HCT116 (cell line): ENCODE data around the gene DCST2. TPM values are rescaled to one million over a fixed set of nuclear protein-coding genes. Genes with fewer than 3 reads are reported as not detected.

ENCODE experiments used
- ATAC-seq: fragments of 200-7000 bp; cut with Tn5 transposase; 2 replicates; pipeline ENCODE4 v1.9.1; 2020; ENCODE audit warnings: mild to moderate bottlenecking, moderate library complexity
- BruUV-seq: library from RNA; stranded (reverse); fragments of 400-500 nt; replicated peaks from 2 replicates; lab custom pipeline; 2021; lab: Mats Ljungman, UMichigan
- CTCF ChIA-PET: fragments of 300-600 bp; sonication (Branson Sonifier 250); formaldehyde crosslinking; loops from one replicate; lab custom pipeline; 2021; ENCODE audit warnings: antibody characterized with exemption; lab: Charles Lee
- POLR2A ChIA-PET: fragments of 300-600, 350-600 bp; sonication (Branson Sonifier 250); formaldehyde crosslinking; loops from one replicate; lab custom pipeline; 2021; ENCODE audit warnings: antibody characterized with exemption; lab: Charles Lee
- RAD21 ChIA-PET, 2 experiments: fragments of 300-600 bp; sonication (Branson Sonifier 250); formaldehyde crosslinking; loops; one replicate each; lab custom pipeline; 2023; ENCODE audit warnings: low total read pairs in 2 of 2; ENCODE audit not compliant: uncharacterized antibody in 2 of 2, unreplicated experiment in 2 of 2, low non-redundant PET in 1 of 2; lab: Charles Lee
- DNase-seq: peaks from one replicate; pipeline ENCODE4 v3.0.0-alpha.2; 2010; ENCODE audit warnings: low read depth, low spot score
- H2AFZ ChIP-seq: fragments of 200-600 bp; shearing (Covaris generic), sonication (generic); 2 replicates; pipeline ENCODE4 v1.6.1; 2017; ENCODE audit warnings: low read depth, mixed run types, mixed read lengths, antibody characterized with exemption, low read length; ENCODE audit not compliant: poor library complexity, severe bottlenecking
- H3K27ac ChIP-seq: 2 replicates; pipeline ENCODE4 v1.5.1; 2012; ENCODE audit warnings: low read depth, low read length
- H3K27me3 ChIP-seq: fragments of 200-600 bp; sonication (generic); 2 replicates; pipeline ENCODE4 v1.6.1; 2016; ENCODE audit warnings: mixed run types, low read length, mixed read lengths; ENCODE audit not compliant: insufficient read depth
- H3K36me3 ChIP-seq, 2 experiments: fragments of 200-500 bp in 1 of 2; fragments of 200-600 bp in 1 of 2; sonication (Bioruptor generic) in 1 of 2; sonication (generic) in 1 of 2; 2 replicates each; pipeline versions ENCODE4 v1.5.1 to v1.6.1; 2014 to 2016; ENCODE audit warnings: low read length in 2 of 2, inconsistent platforms in 1 of 2, mixed read lengths in 1 of 2, mixed run types in 1 of 2; ENCODE audit not compliant: insufficient read depth in 2 of 2, control insufficient read depth in 1 of 2
- H3K4me1 ChIP-seq, 2 experiments: fragments of 200-600 bp in 1 of 2; sonication (generic) in 1 of 2; 2 replicates each; pipeline versions ENCODE4 v1.5.1 to v1.6.1; 2012 to 2017; ENCODE audit warnings: low read length in 2 of 2, inconsistent platforms in 1 of 2, mild to moderate bottlenecking in 1 of 2, mixed read lengths in 1 of 2, mixed run types in 1 of 2, moderate library complexity in 1 of 2; ENCODE audit not compliant: insufficient read depth in 2 of 2, control insufficient read depth in 1 of 2
- H3K4me2 ChIP-seq: fragments of 200-600 bp; sonication (generic); 2 replicates; pipeline ENCODE4 v1.6.1; 2017; ENCODE audit warnings: mixed run types, low read length, mixed read lengths
- H3K4me3 ChIP-seq, 2 experiments: fragments of 200-600 bp in 1 of 2; sonication (generic) in 1 of 2; replicated peaks in 1 of 2; 2 replicates each; pipeline ENCODE4 v1.5.1; 2011 to 2016; ENCODE audit warnings: low read length in 2 of 2, control low read depth in 1 of 2, low read depth in 1 of 2, mild to moderate bottlenecking in 1 of 2, mixed read lengths in 1 of 2, mixed run types in 1 of 2
- H3K79me2 ChIP-seq: fragments of 200-600 bp; sonication (generic); 2 replicates; pipeline ENCODE4 v1.6.1; 2017; ENCODE audit warnings: mild to moderate bottlenecking, mixed run types, low read length, moderate library complexity, mixed read lengths; ENCODE audit not compliant: insufficient read depth
- H3K9ac ChIP-seq: fragments of 200-600 bp; sonication (generic); 2 replicates; pipeline ENCODE4 v1.6.1; 2016; ENCODE audit warnings: low read length, mixed read lengths
- H3K9me2 ChIP-seq: fragments of 200-600 bp; sonication (generic), shearing (Covaris generic); 2 replicates; pipeline ENCODE4 v1.6.1; 2017; ENCODE audit warnings: mixed run types, mild to moderate bottlenecking, moderate library complexity; ENCODE audit not compliant: insufficient read depth
- H3K9me3 ChIP-seq, 2 experiments: fragments of 200-500 bp in 1 of 2; fragments of 200-600 bp in 1 of 2; sonication (Bioruptor generic) in 1 of 2; sonication (generic) in 1 of 2; 2 replicates each; pipeline ENCODE4 v1.6.1; 2014 to 2017; ENCODE audit warnings: low read length in 2 of 2, mixed read lengths in 2 of 2, inconsistent platforms in 1 of 2, low read depth in 1 of 2, mild to moderate bottlenecking in 1 of 2, mixed run types in 1 of 2, moderate library complexity in 1 of 2; ENCODE audit not compliant: control insufficient read depth in 1 of 2, insufficient read depth in 1 of 2
- H4K20me1 ChIP-seq: fragments of 200-600 bp; sonication (generic), shearing (Covaris generic); 2 replicates; pipeline ENCODE4 v1.6.1; 2017; ENCODE audit warnings: mixed run types, mild to moderate bottlenecking, moderate library complexity; ENCODE audit not compliant: insufficient read depth
- ATF3 ChIP-seq: IDR thresholded peaks from 2 replicates; pipeline ENCODE4 v1.6.1; 2012
- ELF1 ChIP-seq: IDR thresholded peaks from 2 replicates; pipeline ENCODE4 v1.6.1; 2012; ENCODE audit warnings: low read depth, borderline replicate concordance
- EZH2phosphoT487 ChIP-seq: fragments of 200-600 bp; IDR thresholded peaks from 2 replicates; pipeline ENCODE4 v1.6.1; 2018; ENCODE audit warnings: antibody characterized with exemption, borderline replicate concordance
- POLR2A ChIP-seq: IDR thresholded peaks from 2 replicates; pipeline ENCODE4 v1.7.0; 2011; ENCODE audit warnings: borderline replicate concordance; ENCODE audit not compliant: insufficient read depth, insufficient read length; ENCODE audit errors: extremely low read depth
- POLR2AphosphoS5 ChIP-seq: IDR thresholded peaks from 2 replicates; pipeline ENCODE4 v1.6.1; 2011; ENCODE audit warnings: mild to moderate bottlenecking, low read depth, low read length, moderate library complexity
- RAD21 ChIP-seq: IDR thresholded peaks from 2 replicates; pipeline ENCODE4 v1.6.1; 2012; ENCODE audit warnings: low read depth, mild to moderate bottlenecking
- ZBTB33 ChIP-seq: IDR thresholded peaks from 2 replicates; pipeline ENCODE4 v1.6.1; 2011; ENCODE audit warnings: mild to moderate bottlenecking, low read length, moderate library complexity; ENCODE audit not compliant: insufficient replicate concordance; ENCODE audit errors: extremely low read depth
- ZNF274 ChIP-seq: fragments of 200-500 bp; sonication (Bioruptor generic); IDR thresholded peaks from 2 replicates; pipeline ENCODE4 v1.6.1; 2014; ENCODE audit warnings: mild to moderate bottlenecking, low read depth, low read length, inconsistent platforms
- intact Hi-C: fragments of 100-400 bp; cut with micrococcal nuclease; formaldehyde crosslinking; loops from 2 replicates; pipeline ENCODE4 v1.10.0; 2022
- total RNA-seq: library from RNA; stranded (reverse); gene quantifications from one replicate; pipeline ENCODE4 v1.2.1, GENCODE V29; 2021; ENCODE audit not compliant: unreplicated experiment

Gene DCST2
- total RNA-seq, 1 experiment from 2014 or later: 2.0 TPM

GRCh38 chr1:155011004-155011416 lies 22.6 kb downstream of the DCST2 start:
- H3K36me3 ChIP-seq: peaks cover 10 to 18% of the 10 kb centered on the region in 2 experiments; a peak in 3 of 4 replicates
- H2AFZ ChIP-seq: no peak overlapping the region
- no peak for TF ChIP-seq POLR2A
- no peak for TF ChIP-seq ELF1
- TF ChIP-seq RAD21: no peak
- no peak for TF ChIP-seq POLR2AphosphoS5
- no peak for TF ChIP-seq ZBTB33
- TF ChIP-seq ZNF274: no peak
- TF ChIP-seq ATF3: no peak
- TF ChIP-seq EZH2phosphoT487: no peak
- no peak for DNase-seq
- intact Hi-C loops: no loop called here
- H3K4me2 ChIP-seq: no peak overlapping the region
- no TSS peak for BruUV-seq
- H3K9ac ChIP-seq: no peak overlapping the region
- H4K20me1 ChIP-seq: no peaks in the 10 kb centered on the region
- no peaks in the 10 kb centered on the region for H3K27me3 ChIP-seq
- H3K27ac ChIP-seq: no peak overlapping the region
- ChIA-PET RAD21 (interaction anchor here in 1 of 2 experiments (1.1 kb wide), 1 partner anchor 33 kb away, joined by 4 read pairs; no protein-coding TSS in a partner anchor), POLR2A (no interaction called here), CTCF (no interaction called here)
- peaks cover 68% of the 10 kb centered on the region for H3K79me2 ChIP-seq
- no peak overlapping the region for H3K4me3 ChIP-seq
- H3K9me3 ChIP-seq: no peaks in the 10 kb centered on the region
- ATAC-seq: no peak
- H3K9me2 ChIP-seq: no peaks in the 10 kb centered on the region
- H3K4me1 ChIP-seq: peaks cover 7 to 63% of the 10 kb centered on the region in 2 experiments
